Measurements from ENCODE around the gene SLC23A2. TPM values are rescaled to one million over a fixed set of nuclear protein-coding genes. Genes with fewer than 3 reads are reported as not detected.

Gene SLC23A2
- total RNA-seq, 1 experiment from 2014 or later, result 16.3 TPM

GRCh38 chr20:4812216-4812615, 189.1 kb downstream of the SLC23A2 start:
- no peak overlapping the region for H3K4me2 ChIP-seq (ENCODE audit: low read length)
- BruUV-seq (replicated peaks), result no TSS peak
- no peaks in the 10 kb centered on the region for H3K27me3 ChIP-seq (ENCODE audit: insufficient read depth, low read length)
- H3K9me3 ChIP-seq (ENCODE audit: control insufficient read depth in 1 of 2, insufficient read depth in 1 of 2, low read depth in 1 of 2, low read length in 2 of 2), result no peaks in the 10 kb centered on the region
- H3K27ac ChIP-seq (ENCODE audit: low read depth, low read length), result no peak overlapping the region
- ChIA-PET POLR2A (no interaction called here), RAD21 (ENCODE audit: low non-redundant PET in 1 of 2, low total read pairs in 2 of 2, uncharacterized antibody in 2 of 2, unreplicated experiment in 2 of 2) (no interaction called here), CTCF (no interaction called here)
- H3K9ac ChIP-seq (ENCODE audit: low read length), result no peak overlapping the region
- no peak for ATAC-seq
- TF ChIP-seq CEBPB (IDR thresholded peaks at IDR 0.05; ENCODE audit: low read depth), result no peak
- no peak for TF ChIP-seq EZH2phosphoT487 (IDR thresholded peaks at IDR 0.05; ENCODE audit: borderline replicate concordance)
- no peak for TF ChIP-seq ZBTB33 (IDR thresholded peaks at IDR 0.05; ENCODE audit: extremely low read depth, insufficient replicate concordance, low read length)
- TF ChIP-seq RAD21 (IDR thresholded peaks at IDR 0.05; ENCODE audit: low read depth), result no peak
- TF ChIP-seq MAX (IDR thresholded peaks at IDR 0.05), result no peak
- no peak for TF ChIP-seq JUND (IDR thresholded peaks at IDR 0.05)
- TF ChIP-seq EGR1 (IDR thresholded peaks at IDR 0.05; ENCODE audit: low read depth), result no peak
- no peak for TF ChIP-seq CTCF (IDR thresholded peaks at IDR 0.05 in 2 of 3, conservative IDR thresholded peaks at IDR 0.05 in 1 of 3; ENCODE audit: borderline replicate concordance in 1 of 3, insufficient read depth in 1 of 3, low read depth in 2 of 3, low read length in 2 of 3)
- no peak for TF ChIP-seq ZNF274 (IDR thresholded peaks at IDR 0.05; ENCODE audit: low read depth, low read length)
- TF ChIP-seq EZH2 (IDR thresholded peaks at IDR 0.05), result no peak
- no peak for TF ChIP-seq ATF3 (IDR thresholded peaks at IDR 0.05)
- no peak for TF ChIP-seq FOSL1 (IDR thresholded peaks at IDR 0.05; ENCODE audit: low read depth)
- no peak overlapping the region for H3K4me3 ChIP-seq (replicated peaks in 1 of 2; ENCODE audit: low read depth in 1 of 2, low read length in 2 of 2)
- peaks cover 0 to under 1% of the 10 kb centered on the region in 2 experiments; a peak in 1 of 4 replicates for H3K4me1 ChIP-seq (ENCODE audit: control insufficient read depth in 1 of 2, insufficient read depth in 2 of 2, low read length in 2 of 2)
- intact Hi-C loops (cut with micrococcal nuclease), result no loop called here
- H3K36me3 ChIP-seq (ENCODE audit: control insufficient read depth in 1 of 2, insufficient read depth in 2 of 2, low read length in 2 of 2), result no peaks in the 10 kb centered on the region
- no peaks in the 10 kb centered on the region for H3K9me2 ChIP-seq (ENCODE audit: insufficient read depth)
- H4K20me1 ChIP-seq (ENCODE audit: insufficient read depth), result no peaks in the 10 kb centered on the region
- no peak overlapping the region for H2AFZ ChIP-seq (ENCODE audit: low read depth, low read length, poor library complexity, severe bottlenecking)
- no peak for DNase-seq (ENCODE audit: low read depth, low spot score)
- no peaks in the 10 kb centered on the region for H3K79me2 ChIP-seq (ENCODE audit: insufficient read depth, low read length)
